GM18505 (cell line): Measurements from ENCODE around the gene MRPS10.
"Not testable (repeated sequence)": the region's sequence is repeated elsewhere in the genome, so short reads cannot be mapped to it uniquely, and the experiment has no call there.

ENCODE experiments used
- ATAC-seq: cut with Tn5 transposase; IDR thresholded peaks from one replicate; pipeline ENCODE4 v1.9.1; 2021; ENCODE audit not compliant: unreplicated experiment
- POLR2A ChIP-seq: IDR thresholded peaks from 4 replicates; pipeline ENCODE4 v1.6.1; 2011; ENCODE audit warnings: borderline replicate concordance; ENCODE audit not compliant: insufficient read depth, insufficient read length; ENCODE audit errors: extremely low read depth

MRPS10 gene

GRCh38 chr6:42211726-42212125, 5.9 kb downstream of the MRPS10 start:
- no peak for ATAC-seq

GRCh38 chr6:42210551-42210950, 7.1 kb downstream of the MRPS10 start:
- ATAC-seq: no peak
- TF ChIP-seq POLR2A: no peak

More at GRCh38 chr6:42211726-42212125, 5.9 kb downstream of the MRPS10 start:
- TF ChIP-seq POLR2A: no peak

- ATAC-seq: not testable (repeated sequence)
These were observed 10.1 kb downstream of the MRPS10 start for GRCh38 chr6:42207559-42207958.

- ATAC-seq: no peak
- no peak for TF ChIP-seq POLR2A
These were observed 12.8 kb downstream of the MRPS10 start for GRCh38 chr6:42204768-42205282.

- no peak for ATAC-seq
- TF ChIP-seq POLR2A: no peak
These were observed 14.5 kb downstream of the MRPS10 start for GRCh38 chr6:42203183-42203582.

GRCh38 chr6:42202131-42202915, 15.3 kb downstream of the MRPS10 start:
- not testable (repeated sequence) for ATAC-seq

GRCh38 chr6:42201382-42201781, 16.3 kb downstream of the MRPS10 start:
- no peak for TF ChIP-seq POLR2A
- no peak for ATAC-seq

- TF ChIP-seq POLR2A: no peak
- ATAC-seq: no peak
These were observed 17.6 kb downstream of the MRPS10 start for GRCh38 chr6:42200035-42200434.

GRCh38 chr6:42199106-42199981, 18.3 kb downstream of the MRPS10 start:
- no peak for ATAC-seq
- no peak for TF ChIP-seq POLR2A

- no peak for ATAC-seq
- no peak for TF ChIP-seq POLR2A
These were observed 19.9 kb downstream of the MRPS10 start for GRCh38 chr6:42197555-42198362.

GRCh38 chr6:42195415-42195814, 22.2 kb downstream of the MRPS10 start:
- TF ChIP-seq POLR2A: no peak
- ATAC-seq: no peak

GRCh38 chr6:42194056-42194455, 23.6 kb downstream of the MRPS10 start:
- no peak for ATAC-seq
- TF ChIP-seq POLR2A: no peak

GRCh38 chr6:42193491-42193894, 24.2 kb downstream of the MRPS10 start:
- TF ChIP-seq POLR2A: no peak
- no peak for ATAC-seq

GRCh38 chr6:42192385-42192784, 25.3 kb downstream of the MRPS10 start:
- not testable (repeated sequence) for ATAC-seq
